Fibroblast of lung (primary cell): ENCODE data around the gene DRGX.

Experiments
- CTCF ChIP-seq, 2 donors: IDR thresholded peaks in 1 of 2; conservative IDR thresholded peaks in 1 of 2; 1 replicate in 1 of 2; 2 replicates in 1 of 2; pipeline ENCODE4 v1.5.1; 2011 to 2012; ENCODE audit warnings: low read length in 2 of 2, control low read depth in 1 of 2, inconsistent platforms in 1 of 2, low read depth in 1 of 2, mild to moderate bottlenecking in 1 of 2
- EZH2 ChIP-seq: IDR thresholded peaks from 2 replicates; pipeline ENCODE4 v1.5.1; 2012; ENCODE audit warnings: low read length, control low read depth, mild to moderate bottlenecking; ENCODE audit errors: missing control alignments

- TF ChIP-seq EZH2 (no peak), CTCF (conservative IDR thresholded peaks at IDR 0.05 in 1 of 2, IDR thresholded peaks at IDR 0.05 in 1 of 2; ENCODE audit: low read depth in 1 of 2, low read length in 2 of 2) (no peak)
These were observed 69.7 kb downstream of the DRGX start for GRCh38 chr10:49325916-49326783.
